Cardiac muscle cell (in vitro differentiated cells and primary cell): ENCODE data around the gene HSPBP1. TPM values are rescaled to one million over a fixed set of nuclear protein-coding genes. Genes with fewer than 3 reads are reported as not detected.
A peak's percentile ranks its signal among the peaks of the same experiment; 100 is the strongest.

Experiments used
- DNase-seq, 2 donors: peaks; one replicate each; pipeline versions ENCODE4 v3.0.0 to v3.0.0-alpha.2; 2010 to 2017; ENCODE audit warnings: low read depth in 1 of 2, low spot score in 1 of 2
- H3K27ac ChIP-seq: fragments of 200-600 bp; sonication (generic); 2 replicates; pipeline ENCODE4 v1.5.1; 2016
- H3K27me3 ChIP-seq: fragments of 200-600 bp; sonication (generic); 2 replicates; pipeline ENCODE4 v1.6.0; 2016; ENCODE audit warnings: control low read depth
- H3K36me3 ChIP-seq: fragments of 200-600 bp; sonication (generic); 2 replicates; pipeline ENCODE4 v1.5.1; 2016; ENCODE audit warnings: control low read depth
- H3K4me1 ChIP-seq: fragments of 200-600 bp; sonication (generic); 2 replicates; pipeline ENCODE4 v1.8.1; 2017; ENCODE audit warnings: low read depth, mild to moderate bottlenecking, mixed run types
- H3K4me3 ChIP-seq: fragments of 200-600 bp; sonication (generic); 2 replicates; pipeline ENCODE4 v1.5.1; 2016; ENCODE audit warnings: mild to moderate bottlenecking
- H3K9me3 ChIP-seq: fragments of 200-600 bp; sonication (generic); 2 replicates; pipeline ENCODE4 v1.5.1; 2017; ENCODE audit warnings: low read depth, mild to moderate bottlenecking, control low read depth
- CTCF ChIP-seq: IDR thresholded peaks from 2 replicates; pipeline ENCODE4 v1.5.1; 2012; ENCODE audit warnings: low read depth, mild to moderate bottlenecking, low read length
- polyA plus RNA-seq: library from polyadenylated mRNA; unstranded; fragments of >200 nt; fragmentation: Nextera tagmentation; extraction: Ambion mirVana; gene quantifications from 2 replicates; pipeline ENCODE4 v1.2.1, GENCODE V29; 2016
- total RNA-seq: library from RNA; depleted of rRNA; stranded (reverse); fragments of >200 nt; gene quantifications from 2 replicates; pipeline ENCODE4 v1.2.3, GENCODE V29; 2016

The HSPBP1 gene
- total and polyA plus RNA-seq, 2 experiments from 2014 or later = 47.2 to 123 TPM

DNA sequence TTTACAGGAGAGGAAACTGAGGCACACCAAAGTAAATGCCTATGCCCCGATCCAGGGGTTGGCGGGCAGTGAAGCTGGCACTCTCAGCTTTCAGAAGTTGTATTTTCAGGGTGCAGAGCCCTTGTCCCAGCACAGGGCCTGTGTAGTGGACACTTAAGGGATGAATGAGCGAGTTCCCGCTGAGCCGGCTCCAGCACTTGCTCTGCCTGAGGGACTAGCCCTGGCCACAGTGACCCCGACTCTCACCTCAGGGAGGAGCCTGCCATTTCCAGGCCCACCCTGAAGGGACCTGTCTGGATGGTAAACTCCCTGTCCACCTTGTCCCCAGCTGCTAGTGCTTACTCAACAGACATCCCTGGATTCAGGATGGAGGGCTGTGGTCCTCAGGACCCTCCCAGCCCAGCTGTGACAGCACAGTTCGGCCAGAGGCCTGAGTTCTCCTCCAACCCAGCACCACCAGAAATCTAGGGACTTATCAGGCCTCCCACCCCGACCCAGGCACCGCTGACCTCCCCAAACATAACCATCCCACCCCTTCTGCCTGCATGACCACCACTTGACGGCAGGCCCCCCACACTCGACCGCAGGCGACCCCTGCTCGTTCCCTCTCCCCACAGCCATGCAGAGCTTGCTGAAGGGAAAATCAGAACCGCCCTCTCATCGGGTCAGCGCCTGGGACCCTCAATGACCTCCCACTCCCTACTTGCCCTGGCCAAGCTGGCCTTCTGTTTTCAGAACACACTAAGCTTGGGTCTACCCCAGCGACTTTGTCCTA, 29.5 kb downstream of the HSPBP1 start:
- Histone ChIP-seq H3K4me1 (peaks cover 9% of the 10 kb centered on the region), H3K9me3 (no peaks in the 10 kb centered on the region), H3K27ac (no peak overlapping the region), H3K27me3 (no peaks in the 10 kb centered on the region), H3K4me3 (no peak overlapping the region), H3K36me3 (peaks cover 10% of the 10 kb centered on the region)
- no peak for DNase-seq
- TF ChIP-seq CTCF = no peak

DNA sequence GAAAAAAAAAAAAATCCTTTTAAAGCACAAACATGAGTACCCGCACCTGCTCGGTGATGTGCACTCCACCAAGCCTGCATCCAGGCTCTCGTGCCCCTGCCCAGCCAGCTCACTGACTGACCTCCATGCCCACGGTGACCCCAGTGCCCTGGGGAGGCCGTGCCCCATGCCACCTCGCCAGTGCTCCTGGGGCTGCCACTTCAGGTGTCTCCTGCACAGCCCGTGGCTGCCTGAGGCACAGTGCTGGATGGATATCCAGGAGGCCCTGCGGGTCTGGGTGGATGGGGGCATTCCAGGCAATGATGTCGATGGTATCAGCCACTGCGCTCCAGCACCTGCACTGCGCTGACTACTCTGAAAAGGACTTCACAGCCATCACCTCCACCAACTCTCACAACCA, 30.1 kb downstream of the HSPBP1 start:
- no peaks in the 10 kb centered on the region for H3K27me3 ChIP-seq
- H3K4me1 ChIP-seq = peaks cover 9% of the 10 kb centered on the region
- H3K27ac ChIP-seq = no peak overlapping the region
- no peak overlapping the region for H3K4me3 ChIP-seq
- no peak for DNase-seq
- no peak for TF ChIP-seq CTCF
- peaks cover 16% of the 10 kb centered on the region for H3K36me3 ChIP-seq
- H3K9me3 ChIP-seq = no peaks in the 10 kb centered on the region

DNA sequence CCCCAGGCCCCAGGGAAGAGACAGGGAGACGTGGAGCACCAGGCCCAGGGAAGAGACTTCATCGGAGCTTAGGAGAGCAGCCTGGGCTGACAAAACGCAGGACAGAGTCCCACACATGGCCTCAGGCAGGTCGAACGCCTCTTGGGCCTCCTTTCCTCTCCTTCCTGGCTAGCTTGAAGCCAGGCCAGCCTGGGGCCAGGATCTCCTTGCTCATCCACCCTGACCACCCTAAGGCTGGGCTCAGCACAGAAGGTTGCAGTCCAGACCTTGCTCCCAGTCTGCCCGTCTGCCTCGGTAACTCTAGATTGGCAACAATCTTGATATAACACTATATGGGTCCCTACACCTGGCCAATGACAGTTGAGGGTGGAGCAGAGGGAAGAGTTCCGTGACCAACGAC, 31.2 kb downstream of the HSPBP1 start:
- peaks cover 24% of the 10 kb centered on the region for H3K36me3 ChIP-seq
- H3K27ac ChIP-seq = peak overlapping the region; percentile 71
- no peaks in the 10 kb centered on the region for H3K27me3 ChIP-seq
- H3K4me3 ChIP-seq = no peak overlapping the region
- no peak for TF ChIP-seq CTCF
- H3K4me1 ChIP-seq = peaks cover 9% of the 10 kb centered on the region
- no peak for DNase-seq
- no peaks in the 10 kb centered on the region for H3K9me3 ChIP-seq

- no peaks in the 10 kb centered on the region for H3K9me3 ChIP-seq
- H3K27ac ChIP-seq = peak overlapping the region; percentile 71
- no peaks in the 10 kb centered on the region for H3K27me3 ChIP-seq
- no peak for TF ChIP-seq CTCF
- H3K36me3 ChIP-seq = peaks cover 29% of the 10 kb centered on the region
- peaks cover 9% of the 10 kb centered on the region for H3K4me1 ChIP-seq
- no peak overlapping the region for H3K4me3 ChIP-seq
- peak in 1 of 2 donors; percentile 33 for DNase-seq
Observed at GRCh38 chr19:55248166-55248675, 31.7 kb downstream of the HSPBP1 start.

- Histone ChIP-seq H3K27ac (peak overlapping the region; percentile 71), H3K4me1 (peaks cover 9% of the 10 kb centered on the region), H3K36me3 (peaks cover 29% of the 10 kb centered on the region), H3K4me3 (no peak overlapping the region), H3K27me3 (no peaks in the 10 kb centered on the region), H3K9me3 (no peaks in the 10 kb centered on the region)
- peak; percentile 10 for TF ChIP-seq CTCF
- peak in 1 of 2 donors; percentile 79 for DNase-seq
Observed at GRCh38 chr19:55247621-55248099, 32.2 kb downstream of the HSPBP1 start.
